ENCODE measurements around the gene EVA1A. TPM values are rescaled to one million over a fixed set of nuclear protein-coding genes. Genes with fewer than 3 reads are reported as not detected.
"Not testable (repeated sequence)": the region's sequence is repeated elsewhere in the genome, so short reads cannot be mapped to it uniquely, and the experiment has no call there.

The EVA1A gene
- polyA plus RNA-seq, 2 of the 4 experiments (the other 2 are of a cell fraction) = 2.5 to 19.0 TPM

- TF ChIP-seq USF2 (IDR thresholded peaks at IDR 0.05) (no peak), TFCP2L1 (CRISPR knock-in tag; IDR thresholded peaks at IDR 0.05) (no peak), MAZ (IDR thresholded peaks at IDR 0.05; ENCODE audit: borderline replicate concordance, low read depth, low read length) (no peak)
Measured at GRCh38 chr2:75488157-75488556, 72.6 kb downstream of the EVA1A start (continued).

DNA sequence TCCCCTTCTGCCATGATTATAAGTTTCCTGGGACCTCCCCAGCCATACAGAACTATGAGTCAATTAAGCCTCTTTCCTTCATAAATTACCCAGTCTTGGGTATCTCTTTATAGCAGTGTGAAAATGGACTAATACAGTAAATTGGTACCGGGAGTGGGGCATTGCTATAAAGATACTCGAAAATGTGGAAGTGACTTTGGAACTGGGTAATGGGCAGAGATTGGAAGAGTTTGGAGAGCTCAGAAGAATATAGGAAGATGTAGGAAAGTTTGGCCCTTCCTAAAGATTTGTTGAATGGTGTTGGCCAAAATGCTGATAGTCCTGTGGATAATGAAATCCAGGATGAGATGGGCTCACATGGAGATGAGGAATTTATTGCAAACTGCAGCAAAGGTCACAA, 74.0 kb downstream of the EVA1A start:
- H3K4me3 ChIP-seq; H3K27ac ChIP-seq; H3K4me2 ChIP-seq; CTCF ChIA-PET; FAIRE-seq; ATAC-seq; H3K9me3 ChIP-seq; H3K4me1 ChIP-seq; POLR2A ChIA-PET; DNase-seq (ENCODE audit: low read depth in 1 of 2, low spot score in 1 of 2): not testable (repeated sequence)
- 50% methylated on average over 2 of the region's 2 CpGs for WGBS (ENCODE audit: missing lambda C conversion rate)

- Histone ChIP-seq H3K27ac (no peak overlapping the region), H3K4me2 (no peak overlapping the region), H3K4me3 (no peak overlapping the region), H3K9me3 (peaks cover 3% of the 10 kb centered on the region; the same call in 1 of the 3 replicates), H3K4me1 (no peaks in the 10 kb centered on the region)
- no peak for TF ChIP-seq RAD21 (conservative IDR thresholded peaks at IDR 0.05 in 1 of 2, IDR thresholded peaks at IDR 0.05 in 1 of 2)
- TF ChIP-seq FOXS1 (CRISPR knock-in tag; IDR thresholded peaks at IDR 0.05) = no peak
- TF ChIP-seq SMC3 (IDR thresholded peaks at IDR 0.05) = no peak
- TF ChIP-seq PHF8 (IDR thresholded peaks at IDR 0.05; ENCODE audit: borderline replicate concordance, low read depth) = no peak
- TF ChIP-seq USF2 (IDR thresholded peaks at IDR 0.05) = no peak
- TF ChIP-seq FOSB (CRISPR knock-in tag; IDR thresholded peaks at IDR 0.05) = no peak
- TF ChIP-seq ZC3H11A (IDR thresholded peaks at IDR 0.05) = no peak
- TF ChIP-seq NFE2L2 (conservative IDR thresholded peaks at IDR 0.05; ENCODE audit: low read length) = no peak
- TF ChIP-seq JUNB (IDR thresholded peaks at IDR 0.05) = no peak
- no peak for TF ChIP-seq MAZ (IDR thresholded peaks at IDR 0.05; ENCODE audit: borderline replicate concordance, low read depth, low read length)
- no peak for TF ChIP-seq HOXB5 (CRISPR knock-in tag; IDR thresholded peaks at IDR 0.05)
- no peak for TF ChIP-seq CHD4 (IDR thresholded peaks at IDR 0.05; ENCODE audit: borderline replicate concordance)
- TF ChIP-seq CHD2 (IDR thresholded peaks at IDR 0.05; ENCODE audit: low read length, partially characterized antibody) = no peak
- TF ChIP-seq JUN (IDR thresholded peaks at IDR 0.05) = no peak
- TF ChIP-seq HEYL (CRISPR knock-in tag; IDR thresholded peaks at IDR 0.05) = no peak
- TF ChIP-seq RNF2 (IDR thresholded peaks at IDR 0.05; ENCODE audit: borderline replicate concordance, low read depth) = no peak
- no peak for TF ChIP-seq SREBF2 (IDR thresholded peaks at IDR 0.05)
- ChIA-PET POLR2A (no interaction called here), CTCF (interaction anchor here (1.1 to 1.4 kb wide), 2 partner anchors 19 to 124 kb away, joined by 4 read pairs; no protein-coding TSS in a partner anchor)
- WGBS (ENCODE audit: missing lambda C conversion rate) = 30% methylated on average over 1 of the region's 1 CpG
- no peak for ATAC-seq
- no peak for DNase-seq (ENCODE audit: low read depth in 1 of 2, low spot score in 1 of 2)
- FAIRE-seq = no peak
Measured at GRCh38 chr2:75484840-75485239, 75.9 kb downstream of the EVA1A start.

DNA sequence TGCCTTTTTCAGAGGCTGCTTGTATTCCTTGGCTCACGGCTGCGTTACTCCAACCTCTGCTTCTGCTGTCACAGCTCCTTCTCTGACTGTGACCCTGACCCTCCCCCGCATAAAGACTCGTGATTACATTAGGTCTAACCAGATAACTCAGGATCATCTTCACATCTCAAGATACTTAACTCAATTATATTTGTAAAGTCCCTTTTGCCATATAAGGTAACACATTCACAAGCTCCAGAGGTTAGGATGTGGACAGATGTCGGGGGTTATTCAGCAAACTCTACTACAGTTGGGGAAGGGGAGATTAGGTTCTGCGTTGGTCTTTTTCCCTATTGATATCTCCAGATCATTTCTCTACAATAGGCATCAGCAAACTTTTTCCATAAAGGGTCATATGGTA, 76.9 kb downstream of the EVA1A start:
- ChIA-PET POLR2A (no interaction called here), CTCF (interaction anchor here (1.4 to 7.1 kb wide), 4 partner anchors 18 to 284 kb away, joined by 4 to 68 read pairs (median 4); partner anchors contain the start of gene TACR1)
- TF ChIP-seq NFE2L2 (conservative IDR thresholded peaks at IDR 0.05; ENCODE audit: low read length) (no peak), SMC3 (IDR thresholded peaks at IDR 0.05) (no peak), CBX8 (IDR thresholded peaks at IDR 0.05) (no peak), POLR2AphosphoS2 (conservative IDR thresholded peaks at IDR 0.05; ENCODE audit: low read length) (no peak), TFCP2L1 (CRISPR knock-in tag; IDR thresholded peaks at IDR 0.05) (no peak), KDM5A (IDR thresholded peaks at IDR 0.05) (no peak), ZNF302 (CRISPR knock-in tag; IDR thresholded peaks at IDR 0.05) (no peak)
- DNase-seq (ENCODE audit: low read depth in 1 of 2, low spot score in 1 of 2) (no peak), FAIRE-seq (no peak), ATAC-seq (no peak)
- H3K4me2 ChIP-seq = no peak overlapping the region
- WGBS (ENCODE audit: missing lambda C conversion rate) = 61% methylated on average over 6 of the region's 6 CpGs
- no peak overlapping the region for H3K4me3 ChIP-seq
- H3K27ac ChIP-seq = no peak overlapping the region
- peaks cover 3% of the 10 kb centered on the region; the same call in 1 of the 3 replicates for H3K9me3 ChIP-seq
- H3K4me1 ChIP-seq = no peaks in the 10 kb centered on the region
